NCI-H1694 (cell line): ENCODE results near the gene OTOP2.

ENCODE experiments used
- DNase-seq: peaks from one replicate; lab custom pipeline; 2025; lab: John Stamatoyannopoulos, UW

OTOP2 gene

DNA sequence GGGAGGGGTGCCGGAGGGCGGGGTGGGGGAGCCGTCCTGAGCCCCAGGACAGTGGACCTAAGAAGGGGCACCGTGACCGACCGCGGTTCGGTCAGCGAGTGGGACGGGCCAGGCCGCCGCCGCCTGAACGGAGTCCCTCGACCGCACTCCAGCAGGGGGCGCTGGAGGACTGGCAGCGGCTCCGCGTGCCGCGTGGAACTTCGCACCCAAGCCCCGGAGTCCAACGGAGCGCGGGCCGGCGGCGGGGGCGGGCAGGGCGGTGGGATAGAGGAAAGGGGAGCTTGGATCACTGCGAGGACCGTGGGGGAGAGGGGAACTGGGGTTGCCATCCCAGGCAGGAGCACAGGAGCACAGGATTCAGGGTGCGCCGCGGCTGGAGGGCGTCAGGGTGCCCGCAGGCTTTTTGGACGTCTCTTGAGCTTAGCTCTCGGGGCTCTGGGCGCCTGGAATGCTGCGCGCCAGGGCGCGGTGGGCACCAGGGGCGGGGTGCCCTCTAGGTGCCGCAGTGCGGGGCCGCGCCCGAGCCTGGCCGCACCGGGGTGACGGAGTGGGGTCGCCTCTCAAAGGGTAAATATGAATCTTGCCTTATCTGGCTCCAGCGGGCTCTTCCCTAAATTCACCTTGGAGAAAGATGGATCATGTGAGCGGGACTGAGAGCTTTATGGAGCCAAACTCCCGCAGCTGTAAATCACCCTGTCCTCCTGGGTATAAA is 379 bp upstream of the OTOP2 start:
- peak; percentile 36 for DNase-seq

DNA sequence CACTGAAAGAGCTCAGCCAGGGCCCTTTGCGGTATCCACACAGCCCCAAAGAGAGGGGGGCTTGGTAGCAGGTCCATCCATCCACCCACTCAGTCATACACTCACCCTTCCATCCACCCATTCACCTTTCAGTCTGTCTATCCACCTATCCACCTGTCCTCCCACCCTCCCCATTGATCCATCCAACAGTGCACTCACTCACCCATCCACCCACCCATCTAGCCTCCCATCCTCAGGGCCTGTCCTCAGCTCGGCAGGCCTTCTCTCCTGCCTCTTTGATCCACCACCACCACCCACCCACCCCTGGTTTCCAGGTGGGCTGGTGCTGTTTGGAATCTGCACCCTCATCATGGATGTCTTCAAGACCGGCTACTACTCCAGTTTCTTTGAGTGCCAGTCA is 1.2 kb downstream of the OTOP2 start:
- no peak for DNase-seq

- DNase-seq: no peak
These were observed 4.7 kb downstream of the OTOP2 start for GRCh38 chr17:74928786-74929185.

- DNase-seq: no peak
These were observed 6.5 kb downstream of the OTOP2 start for GRCh38 chr17:74930535-74931036.

DNA sequence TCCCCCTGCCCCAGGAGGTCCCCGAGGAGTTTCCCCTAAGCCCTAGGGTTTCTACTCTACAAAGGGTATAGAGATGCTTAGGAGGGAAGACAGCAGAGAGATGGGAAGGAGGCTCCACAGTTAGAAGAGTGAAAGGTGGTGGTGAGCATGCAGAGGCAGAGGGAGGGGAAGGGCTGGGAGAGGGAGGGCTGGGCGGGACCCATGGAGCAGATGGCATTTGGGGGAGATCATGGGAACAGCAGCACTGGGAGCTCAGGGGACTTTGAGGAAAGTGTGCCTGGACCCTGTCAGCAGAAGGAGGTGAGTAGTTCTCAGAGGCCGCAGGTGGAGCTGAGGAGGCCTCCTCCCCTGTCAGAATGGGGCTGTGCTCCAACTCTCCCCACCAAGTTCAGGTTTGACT is 11.0 kb downstream of the OTOP2 start:
- DNase-seq: no peak

DNA sequence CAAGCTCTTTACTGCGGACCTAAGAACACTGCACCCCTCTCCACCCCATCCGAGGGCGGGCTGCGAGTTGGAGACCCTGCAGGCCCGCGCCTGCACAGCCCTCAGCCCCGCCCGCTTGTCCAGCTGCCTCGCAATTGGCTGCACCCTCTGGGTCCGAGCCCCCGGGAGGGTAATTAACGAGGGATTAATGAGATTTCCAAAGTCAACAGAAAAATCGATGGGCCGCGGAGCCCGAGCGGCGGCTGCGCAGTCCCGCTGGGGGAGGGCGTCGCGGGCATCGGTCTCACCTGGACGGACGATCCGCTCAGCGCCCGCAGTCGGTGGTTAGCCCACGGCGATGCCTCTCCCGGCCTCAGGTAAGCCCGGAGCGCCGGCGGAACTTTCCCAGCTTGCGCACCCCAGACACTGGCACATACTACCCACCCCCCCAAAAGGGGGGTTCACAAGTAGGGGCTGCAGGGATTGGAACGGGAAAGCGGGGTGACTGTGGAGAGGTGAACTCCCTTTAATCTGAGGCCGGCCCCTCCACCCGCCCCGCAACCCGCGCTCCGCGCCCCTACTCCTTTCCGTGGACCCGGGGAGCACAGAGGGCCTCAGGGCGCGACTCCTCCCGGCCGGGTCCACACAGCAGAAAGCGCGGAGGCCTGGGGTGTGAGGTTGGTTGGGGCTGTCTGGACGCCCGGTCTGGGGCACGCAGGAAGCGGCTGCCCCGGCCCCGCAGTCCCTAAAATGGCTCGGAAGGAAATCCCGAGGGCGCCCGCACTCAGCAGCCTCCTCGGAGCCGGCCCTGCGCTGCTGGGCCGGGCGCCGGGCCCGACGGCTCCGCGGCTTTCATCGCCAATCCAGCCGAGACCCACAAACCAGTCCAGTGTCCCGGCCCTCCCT is 11.8 kb downstream of the OTOP2 start, which contains the start of gene OTOP3:
Gene OTOP3, plus strand, starts transcription at position 314 of the 885 bp plus-strand sequence. Its CDS starts 24 bp downstream, at position 338.
- no peak for DNase-seq

- no peak for DNase-seq
These were observed 12.4 kb downstream of the OTOP2 start for GRCh38 chr17:74936470-74936799.

GRCh38 chr17:74937064-74938051 is 13.3 kb downstream of the OTOP2 start:
- no peak for DNase-seq

DNA sequence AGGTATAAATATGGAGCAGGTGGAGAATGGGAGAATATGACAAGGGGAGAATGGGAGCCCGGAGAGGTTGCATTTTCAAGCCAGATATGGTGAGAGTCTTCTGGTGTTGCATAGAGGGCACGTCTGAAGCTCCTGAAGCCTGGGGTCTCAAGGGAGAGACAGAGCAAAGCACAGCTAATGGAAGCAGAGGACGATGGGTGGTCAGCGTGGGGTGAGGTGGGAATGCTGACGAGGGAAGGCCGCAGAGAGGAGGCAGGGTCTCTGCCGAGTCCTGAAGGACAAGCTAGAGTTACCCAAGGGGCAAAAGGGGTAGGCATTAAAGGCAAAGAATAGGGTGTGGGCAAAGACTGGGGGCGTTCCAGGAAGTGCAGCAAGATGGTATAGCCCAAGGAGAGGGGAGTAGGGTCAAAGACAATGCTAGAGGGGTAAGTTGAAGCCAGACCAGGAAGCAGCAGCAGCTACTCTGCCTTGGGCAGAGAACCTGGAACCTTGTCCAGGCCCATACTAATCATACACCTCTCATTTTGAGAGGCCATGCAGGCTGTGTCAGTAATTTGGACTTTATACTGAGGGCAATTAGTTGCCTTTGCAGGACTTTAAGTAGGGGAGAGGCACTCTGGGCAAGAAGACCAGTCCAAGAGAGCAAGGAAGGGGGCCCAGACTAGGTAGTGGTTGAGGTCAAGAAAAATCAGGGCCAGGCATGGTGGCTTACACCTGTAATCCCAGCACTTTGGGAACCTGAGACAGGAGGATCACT is 14.3 kb downstream of the OTOP2 start:
- no peak for DNase-seq

DNA sequence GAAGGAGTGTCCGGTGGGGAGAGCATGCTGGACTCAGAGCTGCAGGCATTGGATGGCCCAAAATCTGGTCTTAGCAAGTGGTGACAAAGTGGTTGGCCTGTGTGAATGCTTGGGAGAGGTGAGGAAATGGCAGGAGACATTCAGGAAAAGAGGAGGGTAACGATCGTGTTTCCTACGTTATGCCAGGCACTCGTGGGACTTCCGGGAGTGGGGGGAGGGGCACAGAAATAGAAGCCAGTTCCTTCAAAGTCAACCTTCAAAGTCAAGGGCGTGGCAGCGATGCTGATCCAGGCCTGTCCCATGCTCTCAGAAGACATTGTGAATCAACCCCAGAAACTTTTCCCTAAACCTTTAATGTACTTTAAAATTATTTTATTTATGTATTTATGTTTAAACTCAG is 15.5 kb downstream of the OTOP2 start:
- no peak for DNase-seq

DNA sequence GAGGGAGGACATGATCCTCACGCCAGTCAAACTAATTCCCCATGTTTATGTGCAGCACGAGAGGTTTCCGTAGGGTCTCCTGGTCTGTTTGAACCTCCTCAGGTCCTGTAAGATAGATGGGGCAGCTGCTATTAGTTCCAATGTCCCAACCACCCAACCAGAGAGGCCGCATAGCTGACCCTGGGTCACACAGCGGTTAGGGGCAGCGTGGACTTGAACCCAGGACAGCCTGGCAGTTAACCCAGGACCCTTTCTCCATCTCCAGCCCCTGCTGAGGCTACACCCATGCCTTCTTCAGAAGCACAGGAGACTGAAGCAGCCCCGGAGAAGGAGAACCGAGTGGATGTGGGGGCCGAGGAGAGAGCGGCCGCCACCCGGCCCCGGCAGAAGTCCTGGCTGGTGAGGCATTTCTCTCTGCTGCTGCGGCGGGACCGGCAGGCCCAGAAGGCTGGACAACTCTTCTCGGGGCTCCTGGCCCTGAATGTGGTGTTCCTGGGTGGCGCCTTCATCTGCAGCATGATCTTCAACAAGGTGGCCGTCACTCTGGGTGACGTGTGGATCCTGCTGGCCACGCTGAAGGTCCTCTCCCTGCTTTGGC is 17.2 kb downstream of the OTOP2 start:
- no peak for DNase-seq

DNA sequence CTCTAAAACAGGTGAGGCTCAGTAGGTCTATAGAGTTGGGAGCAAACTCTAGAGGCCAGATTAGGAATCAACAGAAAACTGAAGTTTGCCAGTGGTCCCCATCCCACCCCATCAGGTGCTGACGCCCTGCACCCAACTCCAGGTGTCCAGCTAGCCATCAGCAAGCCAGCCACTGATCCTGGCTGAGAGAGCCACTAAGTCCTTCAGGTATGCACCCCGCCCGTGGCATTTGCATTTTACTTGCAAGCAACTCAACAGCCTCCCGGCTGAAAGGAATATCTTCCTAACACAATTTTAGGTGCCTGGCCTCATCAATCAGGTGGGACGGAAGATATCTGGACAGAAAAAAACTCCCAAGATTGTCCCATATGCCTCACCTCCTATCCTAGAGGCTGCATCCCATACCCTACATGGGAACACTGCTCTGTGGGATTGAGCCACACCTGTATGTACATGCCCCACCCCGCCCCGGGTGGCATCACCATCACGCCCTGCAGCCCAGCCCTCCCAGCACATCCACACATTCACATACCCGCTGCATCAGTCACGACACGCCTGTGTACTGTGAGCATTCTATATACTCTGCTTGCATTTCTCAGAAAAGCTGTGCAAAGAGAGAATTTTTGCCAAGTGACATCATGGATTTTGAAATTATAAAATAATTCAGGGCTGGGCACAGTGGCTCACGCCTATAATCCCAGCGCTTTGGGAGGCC is 19.9 kb downstream of the OTOP2 start:
- DNase-seq: no peak

- DNase-seq: no peak
These were observed 21.5 kb downstream of the OTOP2 start for GRCh38 chr17:74945543-74945942.

- DNase-seq: no peak
These were observed 22.6 kb downstream of the OTOP2 start for GRCh38 chr17:74946641-74947040.

DNA sequence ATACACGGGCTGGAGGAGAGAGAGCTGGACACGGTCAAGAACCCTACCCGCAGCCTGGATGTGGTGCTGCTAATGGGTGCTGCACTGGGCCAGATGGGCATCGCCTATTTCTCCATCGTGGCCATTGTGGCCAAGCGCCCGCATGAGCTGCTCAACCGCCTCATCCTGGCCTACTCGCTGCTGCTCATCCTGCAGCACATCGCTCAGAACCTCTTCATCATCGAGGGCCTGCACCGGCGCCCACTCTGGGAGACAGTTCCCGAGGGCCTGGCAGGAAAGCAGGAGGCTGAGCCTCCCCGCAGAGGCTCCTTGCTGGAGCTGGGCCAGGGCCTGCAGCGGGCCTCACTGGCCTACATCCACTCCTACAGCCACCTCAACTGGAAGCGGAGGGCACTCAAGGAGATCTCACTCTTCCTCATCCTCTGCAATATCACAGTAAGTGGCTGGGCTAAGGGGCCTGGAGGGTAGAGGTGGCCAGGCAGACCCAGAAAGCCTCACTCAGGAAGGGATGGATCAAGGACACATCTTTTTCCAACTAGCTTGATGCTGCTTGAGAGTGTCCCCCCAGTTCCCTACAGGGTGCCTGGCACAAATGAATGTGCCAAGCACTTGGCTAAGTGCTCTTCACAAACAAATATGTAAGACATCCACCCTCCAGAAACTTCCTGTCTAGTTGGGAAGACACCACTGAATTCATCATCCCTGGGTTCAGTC is 23.1 kb downstream of the OTOP2 start:
- DNase-seq: no peak

DNA sequence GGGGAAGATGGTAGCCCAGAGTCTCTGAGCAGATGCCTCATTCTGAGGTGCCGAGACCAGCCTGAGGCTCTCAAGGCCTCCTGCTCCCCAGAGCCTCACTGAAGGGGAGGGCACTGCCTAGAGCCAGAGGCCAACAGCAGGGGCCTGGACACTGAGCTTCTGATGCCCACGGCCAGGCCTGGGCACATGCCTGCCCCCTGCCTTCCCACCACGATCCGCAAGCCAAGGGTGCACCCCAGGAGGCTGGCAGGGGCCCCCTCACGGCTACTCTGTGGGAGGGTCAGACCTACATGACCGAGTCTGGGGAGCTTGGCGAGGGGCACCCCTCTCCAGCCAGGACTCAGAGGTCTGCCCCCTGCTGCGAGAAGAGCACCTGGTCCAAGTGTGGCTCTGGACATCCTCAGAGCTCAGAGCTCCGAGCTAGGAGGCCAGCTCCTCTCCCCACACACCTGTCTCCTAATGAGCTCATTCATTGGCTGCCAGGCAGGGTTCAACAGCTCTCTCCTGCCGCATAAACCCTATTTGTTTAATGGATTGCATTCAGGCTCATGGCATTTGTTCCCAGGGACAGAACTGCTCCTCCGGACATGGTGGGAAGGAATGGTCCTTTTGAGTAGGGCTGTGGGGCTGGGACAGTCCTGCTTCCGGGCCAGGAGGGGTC is 25.5 kb downstream of the OTOP2 start:
- no peak for DNase-seq

DNA sequence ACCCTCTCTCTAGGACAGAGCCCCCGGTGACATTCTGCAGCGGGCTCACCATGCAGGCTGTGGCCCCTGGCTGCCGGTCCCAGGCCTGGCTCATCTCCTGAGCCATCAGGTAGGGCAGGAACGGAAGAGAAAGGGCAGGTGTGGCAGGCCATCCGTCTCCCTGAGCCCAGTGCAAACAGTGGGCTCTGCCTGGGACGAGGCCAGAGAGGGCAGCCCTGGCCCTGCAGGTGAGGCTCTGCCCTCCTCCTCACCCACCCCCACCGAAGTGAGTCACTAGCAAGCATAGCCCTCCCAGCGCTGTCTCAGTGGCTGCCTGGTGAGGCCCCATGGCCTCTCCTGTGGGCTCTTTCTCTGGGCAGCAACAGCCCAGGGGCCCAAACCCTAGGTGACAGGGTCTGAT is 26.1 kb downstream of the OTOP2 start:
- DNase-seq: no peak

- no peak for DNase-seq
These were observed 27.0 kb downstream of the OTOP2 start for GRCh38 chr17:74951065-74951464.
